Loucy (cell line): ENCODE measurements around the gene HHIP.

Source experiments
- EZH2phosphoT487 ChIP-seq: fragments of 200-600 bp; IDR thresholded peaks from 2 replicates; pipeline ENCODE4 v1.6.1; 2018; ENCODE audit warnings: antibody characterized with exemption, mild to moderate bottlenecking, moderate library complexity, borderline replicate concordance
- TF ChIP-seq, protein P1 (sequence below): fragments of 200-600 bp; sonication (generic); conservative IDR thresholded peaks from 2 replicates; pipeline ENCODE4 v1.5.1; 2014; ENCODE audit warnings: mild to moderate bottlenecking, antibody characterized with exemption, low read length

DNA sequence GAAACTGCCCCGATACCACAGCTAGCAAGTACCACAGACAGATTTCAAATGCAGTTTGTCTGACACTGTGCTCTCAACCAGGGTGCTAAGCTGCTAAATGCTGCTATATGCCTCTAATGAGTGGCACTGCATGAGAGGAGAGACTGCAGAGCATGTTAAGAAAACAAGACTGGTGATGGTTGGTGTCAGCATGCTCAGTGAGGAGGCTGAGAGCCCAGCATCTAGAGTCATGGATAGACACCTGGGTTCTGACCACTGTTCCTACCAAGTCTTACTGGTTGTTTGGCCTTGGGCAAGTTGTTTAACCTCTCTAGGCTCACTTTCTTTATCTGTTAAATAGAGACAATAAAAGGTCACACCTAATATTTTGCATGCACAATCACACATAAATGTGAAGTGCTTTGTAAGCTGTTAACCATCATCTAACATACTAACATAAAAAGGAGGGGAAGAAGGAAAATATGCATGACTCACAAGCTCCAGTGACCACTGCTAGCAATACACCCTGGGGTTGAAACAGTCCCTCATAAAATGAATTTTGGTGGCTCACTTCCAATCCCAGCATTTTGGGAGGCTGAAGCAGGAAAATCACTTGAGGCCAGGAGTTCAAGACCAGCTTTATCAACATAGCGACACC lies 20.7 kb downstream of the HHIP start:
- TF ChIP-seq, protein P1, sequence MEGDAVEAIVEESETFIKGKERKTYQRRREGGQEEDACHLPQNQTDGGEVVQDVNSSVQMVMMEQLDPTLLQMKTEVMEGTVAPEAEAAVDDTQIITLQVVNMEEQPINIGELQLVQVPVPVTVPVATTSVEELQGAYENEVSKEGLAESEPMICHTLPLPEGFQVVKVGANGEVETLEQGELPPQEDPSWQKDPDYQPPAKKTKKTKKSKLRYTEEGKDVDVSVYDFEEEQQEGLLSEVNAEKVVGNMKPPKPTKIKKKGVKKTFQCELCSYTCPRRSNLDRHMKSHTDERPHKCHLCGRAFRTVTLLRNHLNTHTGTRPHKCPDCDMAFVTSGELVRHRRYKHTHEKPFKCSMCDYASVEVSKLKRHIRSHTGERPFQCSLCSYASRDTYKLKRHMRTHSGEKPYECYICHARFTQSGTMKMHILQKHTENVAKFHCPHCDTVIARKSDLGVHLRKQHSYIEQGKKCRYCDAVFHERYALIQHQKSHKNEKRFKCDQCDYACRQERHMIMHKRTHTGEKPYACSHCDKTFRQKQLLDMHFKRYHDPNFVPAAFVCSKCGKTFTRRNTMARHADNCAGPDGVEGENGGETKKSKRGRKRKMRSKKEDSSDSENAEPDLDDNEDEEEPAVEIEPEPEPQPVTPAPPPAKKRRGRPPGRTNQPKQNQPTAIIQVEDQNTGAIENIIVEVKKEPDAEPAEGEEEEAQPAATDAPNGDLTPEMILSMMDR: no peak
- no peak for TF ChIP-seq EZH2phosphoT487
